Activated CD4-positive, alpha-beta T cell treated with anti-CD3 and anti-CD28 coated beads, Interleukin-2, amount 10 ng/mL, durations not matched to agents 7 days and 5 days (primary cell): ENCODE data around the gene MYMX. TPM values are rescaled to one million over a fixed set of nuclear protein-coding genes. Genes with fewer than 3 reads are reported as not detected.
"Not testable (repeated sequence)": the region's sequence is repeated elsewhere in the genome, so short reads cannot be mapped to it uniquely, and the experiment has no call there.

Source experiments
- CTCF ChIA-PET: fragments of 350-600 bp; sonication (Branson Sonifier 250); formaldehyde crosslinking; loops from one replicate; lab custom pipeline; 2021; ENCODE audit warnings: antibody characterized with exemption; lab: Charles Lee
- POLR2A ChIA-PET: fragments of 350-600 bp; sonication (Branson Sonifier 250); formaldehyde crosslinking; loops from one replicate; lab custom pipeline; 2021; ENCODE audit warnings: antibody characterized with exemption; lab: Charles Lee
- DNase-seq: peaks from one replicate; pipeline ENCODE4 v3.0.0-alpha.2; 2020
- H3K27ac Mint-ChIP-seq: one replicate; pipeline ENCODE4 v1.8.0; 2021; ENCODE audit warnings: mild to moderate bottlenecking, moderate library complexity, mixed read lengths
- H3K27me3 Mint-ChIP-seq: one replicate; pipeline ENCODE4 v1.8.0; 2021; ENCODE audit warnings: mixed read lengths
- H3K36me3 Mint-ChIP-seq: one replicate; pipeline ENCODE4 v1.8.0; 2021; ENCODE audit warnings: low read depth, mixed read lengths
- H3K4me1 Mint-ChIP-seq: one replicate; pipeline ENCODE4 v1.8.0; 2021; ENCODE audit warnings: mixed read lengths
- H3K4me3 Mint-ChIP-seq: one replicate; pipeline ENCODE4 v1.8.0; 2021; ENCODE audit warnings: mild to moderate bottlenecking, moderate library complexity, mixed read lengths
- H3K9me3 Mint-ChIP-seq: one replicate; pipeline ENCODE4 v1.8.0; 2021; ENCODE audit warnings: mixed read lengths
- total RNA-seq, 2 experiments: library from RNA; stranded (reverse); gene quantifications; one replicate each; pipeline ENCODE4 v1.2.3, GENCODE V29; 2021

The MYMX gene
- total RNA-seq, 2 experiments from 2014 or later = not detected

- DNase-seq = no peak
- ChIA-PET POLR2A (no interaction called here), CTCF (interaction anchor here (1.6 kb wide), 1 partner anchor 12 kb away, joined by 3 read pairs; no protein-coding TSS in a partner anchor)
- Mint-ChIP-seq H3K36me3 (no peaks in the 10 kb centered on the region), H3K27ac (no peak overlapping the region), H3K4me3 (no peak overlapping the region), H3K27me3 (peaks cover 4% of the 10 kb centered on the region), H3K4me1 (peaks cover 3% of the 10 kb centered on the region), H3K9me3 (no peaks in the 10 kb centered on the region)
Measured at GRCh38 chr6:44192428-44193041, 24.2 kb upstream of the MYMX start.

GRCh38 chr6:44193307-44193910 lies 23.3 kb upstream of the MYMX start:
- ChIA-PET POLR2A (no interaction called here), CTCF (interaction anchor here (1.6 kb wide), 1 partner anchor 13 kb away, joined by 3 read pairs; no protein-coding TSS in a partner anchor)

GRCh38 chr6:44194326-44194725 lies 22.4 kb upstream of the MYMX start:
- POLR2A ChIA-PET = no interaction called here
- CTCF ChIA-PET = interaction anchor here (0.6 kb wide), 1 partner anchor 8 kb away, joined by 3 read pairs; no protein-coding TSS in a partner anchor
- H3K4me1 Mint-ChIP-seq = peaks cover 3% of the 10 kb centered on the region

More at GRCh38 chr6:44193307-44193910, 23.3 kb upstream of the MYMX start:
- no peak overlapping the region for H3K27ac Mint-ChIP-seq
- no peaks in the 10 kb centered on the region for H3K9me3 Mint-ChIP-seq
- H3K27me3 Mint-ChIP-seq = peaks cover 4% of the 10 kb centered on the region
- no peaks in the 10 kb centered on the region for H3K36me3 Mint-ChIP-seq
- no peak overlapping the region for H3K4me3 Mint-ChIP-seq
- H3K4me1 Mint-ChIP-seq = peaks cover 3% of the 10 kb centered on the region
- DNase-seq = no peak

GRCh38 chr6:44196351-44196750 lies 20.4 kb upstream of the MYMX start:
- DNase-seq, H3K27ac Mint-ChIP-seq, H3K36me3 Mint-ChIP-seq, H3K9me3 Mint-ChIP-seq, POLR2A ChIA-PET, H3K4me1 Mint-ChIP-seq, H3K4me3 Mint-ChIP-seq, CTCF ChIA-PET, H3K27me3 Mint-ChIP-seq: not testable (repeated sequence)

More at GRCh38 chr6:44194326-44194725, 22.4 kb upstream of the MYMX start:
- Mint-ChIP-seq H3K27me3 (peaks cover 4% of the 10 kb centered on the region), H3K9me3 (no peaks in the 10 kb centered on the region), H3K36me3 (no peaks in the 10 kb centered on the region), H3K4me3 (no peak overlapping the region), H3K27ac (no peak overlapping the region)
- no peak for DNase-seq

- ChIA-PET CTCF (no interaction called here), POLR2A (no interaction called here)
- no peak for DNase-seq
Measured at GRCh38 chr6:44198684-44199083, 18.0 kb upstream of the MYMX start.

GRCh38 chr6:44199883-44200282 lies 16.8 kb upstream of the MYMX start:
- H3K4me3 Mint-ChIP-seq = no peak overlapping the region
- CTCF ChIA-PET = no interaction called here
- peaks cover 9% of the 10 kb centered on the region for H3K27me3 Mint-ChIP-seq
- DNase-seq = no peak
- no peaks in the 10 kb centered on the region for H3K36me3 Mint-ChIP-seq
- no peaks in the 10 kb centered on the region for H3K9me3 Mint-ChIP-seq
- H3K27ac Mint-ChIP-seq = no peak overlapping the region
- POLR2A ChIA-PET = no interaction called here
- H3K4me1 Mint-ChIP-seq = no peaks in the 10 kb centered on the region

More at GRCh38 chr6:44198684-44199083, 18.0 kb upstream of the MYMX start:
- Mint-ChIP-seq H3K27me3 (peaks cover 4% of the 10 kb centered on the region), H3K4me1 (no peaks in the 10 kb centered on the region), H3K4me3 (no peak overlapping the region), H3K36me3 (no peaks in the 10 kb centered on the region), H3K27ac (no peak overlapping the region), H3K9me3 (no peaks in the 10 kb centered on the region)

- Mint-ChIP-seq H3K27ac (no peak overlapping the region), H3K4me3 (no peak overlapping the region), H3K9me3 (no peaks in the 10 kb centered on the region), H3K36me3 (no peaks in the 10 kb centered on the region), H3K4me1 (no peaks in the 10 kb centered on the region), H3K27me3 (peaks cover 8% of the 10 kb centered on the region)
- POLR2A ChIA-PET = no interaction called here
- no peak for DNase-seq
- CTCF ChIA-PET = interaction anchor here (1.7 kb wide), 1 partner anchor 10 kb away, joined by 3 read pairs; no protein-coding TSS in a partner anchor
Measured at GRCh38 chr6:44201200-44201599, 15.5 kb upstream of the MYMX start.

- no peaks in the 10 kb centered on the region for H3K4me1 Mint-ChIP-seq
- peaks cover 8% of the 10 kb centered on the region for H3K27me3 Mint-ChIP-seq
- H3K27ac Mint-ChIP-seq = no peak overlapping the region
- ChIA-PET POLR2A (no interaction called here), CTCF (interaction anchor here (1.7 kb wide), 1 partner anchor 9 kb away, joined by 3 read pairs; no protein-coding TSS in a partner anchor)
- no peak for DNase-seq
- no peaks in the 10 kb centered on the region for H3K9me3 Mint-ChIP-seq
- no peaks in the 10 kb centered on the region for H3K36me3 Mint-ChIP-seq
- no peak overlapping the region for H3K4me3 Mint-ChIP-seq
Measured at GRCh38 chr6:44201638-44202303, 15.0 kb upstream of the MYMX start.

GRCh38 chr6:44202332-44202971 lies 14.3 kb upstream of the MYMX start:
- no peaks in the 10 kb centered on the region for H3K4me1 Mint-ChIP-seq
- ChIA-PET CTCF (interaction anchor here (0.7 to 1.7 kb wide), 2 partner anchors 8 to 9 kb away, joined by 3 read pairs; no protein-coding TSS in a partner anchor), POLR2A (no interaction called here)
- H3K27me3 Mint-ChIP-seq = peaks cover 8% of the 10 kb centered on the region
- no peak overlapping the region for H3K4me3 Mint-ChIP-seq
- no peak for DNase-seq
- no peaks in the 10 kb centered on the region for H3K36me3 Mint-ChIP-seq
- no peaks in the 10 kb centered on the region for H3K9me3 Mint-ChIP-seq
- no peak overlapping the region for H3K27ac Mint-ChIP-seq

- Mint-ChIP-seq H3K9me3 (no peaks in the 10 kb centered on the region), H3K36me3 (no peaks in the 10 kb centered on the region), H3K27ac (peak overlapping the region; percentile 46), H3K4me1 (no peaks in the 10 kb centered on the region), H3K27me3 (peaks cover 8% of the 10 kb centered on the region), H3K4me3 (no peak overlapping the region)
- no peak for DNase-seq
- CTCF ChIA-PET = interaction anchor here (0.7 to 1.6 kb wide), 3 partner anchors 9 to 107 kb away, joined by 3 to 6 read pairs (median 3); no protein-coding TSS in a partner anchor
- POLR2A ChIA-PET = no interaction called here
Measured at GRCh38 chr6:44202972-44203750, 13.6 kb upstream of the MYMX start.

- no peak overlapping the region for H3K27ac Mint-ChIP-seq
- CTCF ChIA-PET = interaction anchor here (0.9 to 1.6 kb wide), 3 partner anchors 9 to 107 kb away, joined by 3 to 6 read pairs (median 3); no protein-coding TSS in a partner anchor
- DNase-seq = no peak
- no peaks in the 10 kb centered on the region for H3K9me3 Mint-ChIP-seq
- POLR2A ChIA-PET = no interaction called here
- H3K4me1 Mint-ChIP-seq = no peaks in the 10 kb centered on the region
- H3K4me3 Mint-ChIP-seq = no peak overlapping the region
- H3K36me3 Mint-ChIP-seq = no peaks in the 10 kb centered on the region
- peaks cover 14% of the 10 kb centered on the region for H3K27me3 Mint-ChIP-seq
Measured at GRCh38 chr6:44203955-44204354, 12.8 kb upstream of the MYMX start.

- ChIA-PET POLR2A (no interaction called here), CTCF (interaction anchor here (1.9 kb wide), 1 partner anchor 20 kb away, joined by 5 read pairs; no protein-coding TSS in a partner anchor)
- Mint-ChIP-seq H3K9me3 (no peaks in the 10 kb centered on the region), H3K4me1 (no peaks in the 10 kb centered on the region), H3K27ac (no peak overlapping the region), H3K36me3 (no peaks in the 10 kb centered on the region), H3K4me3 (no peak overlapping the region), H3K27me3 (peaks cover 17% of the 10 kb centered on the region)
- no peak for DNase-seq
Measured at GRCh38 chr6:44207966-44208365, 8.8 kb upstream of the MYMX start.
